GM21576 (cell line): ENCODE results near the gene GPR33.
A peak's percentile ranks its signal among the peaks of the same experiment; 100 is the strongest.
"Not testable (repeated sequence)": the region's sequence is repeated elsewhere in the genome, so short reads cannot be mapped to it uniquely, and the experiment has no call there.

ENCODE experiments used
- ATAC-seq: cut with Tn5 transposase; IDR thresholded peaks from one replicate; pipeline ENCODE4 v1.9.1; 2021; ENCODE audit warnings: mild to moderate bottlenecking, moderate library complexity; ENCODE audit not compliant: unreplicated experiment

The GPR33 gene

GRCh38 chr14:31462450-31462849 lies 25.4 kb downstream of the GPR33 start:
- ATAC-seq, result not testable (repeated sequence)

DNA sequence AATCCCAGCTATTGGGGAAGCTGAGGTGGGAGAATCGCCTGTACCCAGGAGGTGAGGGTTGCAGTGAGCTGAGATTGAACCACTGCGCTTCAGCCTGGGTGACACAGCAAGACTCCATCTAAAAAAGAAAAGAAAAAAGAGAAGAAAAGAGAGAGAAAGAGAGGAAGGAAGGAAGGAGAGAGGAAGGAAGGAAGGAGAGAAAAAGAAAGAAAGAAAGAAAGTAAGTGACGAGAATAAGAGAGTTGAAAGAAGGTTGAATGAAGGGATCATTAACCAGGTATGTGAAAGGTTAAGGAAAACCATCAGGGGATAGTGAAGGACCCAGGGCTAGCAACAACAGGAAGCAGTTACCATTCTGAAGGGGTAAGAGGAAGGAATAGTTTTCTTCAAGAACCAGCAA lies 26.3 kb downstream of the GPR33 start:
- ATAC-seq, result no peak

- no peak for ATAC-seq
Measured at GRCh38 chr14:31457665-31458659, 29.9 kb downstream of the GPR33 start.

- ATAC-seq, result peak; percentile 97
Measured at GRCh38 chr14:31456841-31457664, 30.8 kb downstream of the GPR33 start, which contains the start of gene DTD2. DTD2 (minus strand) TSS chr14:31457506; CDS start chr14:31457393, 113 bp downstream.

DNA sequence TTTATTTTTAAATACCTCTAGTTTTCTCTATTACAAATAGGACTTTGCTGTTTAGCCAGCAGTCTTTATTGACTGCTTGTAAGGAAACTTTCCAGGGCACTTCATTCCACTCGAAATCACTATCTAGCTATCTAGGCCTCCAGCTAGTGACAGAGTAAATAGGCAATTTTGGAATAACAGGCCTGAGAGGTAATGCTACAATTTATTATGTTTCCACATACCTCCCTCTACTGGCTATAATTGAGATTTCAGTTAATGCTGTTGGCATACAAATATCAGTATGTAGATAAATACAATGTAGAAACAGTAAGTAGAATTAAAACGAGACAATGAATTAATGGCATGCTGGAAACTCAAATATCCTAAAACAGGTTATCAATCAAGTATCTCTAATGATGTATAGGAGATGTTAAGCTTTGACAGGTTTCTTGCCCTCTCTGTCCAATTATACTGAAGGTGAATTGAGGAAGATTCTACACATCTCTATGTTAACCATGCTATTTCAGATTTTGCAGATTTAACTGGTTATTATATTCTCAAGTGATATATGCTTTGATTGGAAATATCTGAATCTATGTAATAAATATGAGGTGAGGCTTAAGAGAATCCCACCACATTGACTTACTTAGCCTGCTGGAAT lies 37.7 kb downstream of the GPR33 start:
- no peak for ATAC-seq

- ATAC-seq, result no peak
Measured at GRCh38 chr14:31449136-31449535, 38.7 kb downstream of the GPR33 start.

DNA sequence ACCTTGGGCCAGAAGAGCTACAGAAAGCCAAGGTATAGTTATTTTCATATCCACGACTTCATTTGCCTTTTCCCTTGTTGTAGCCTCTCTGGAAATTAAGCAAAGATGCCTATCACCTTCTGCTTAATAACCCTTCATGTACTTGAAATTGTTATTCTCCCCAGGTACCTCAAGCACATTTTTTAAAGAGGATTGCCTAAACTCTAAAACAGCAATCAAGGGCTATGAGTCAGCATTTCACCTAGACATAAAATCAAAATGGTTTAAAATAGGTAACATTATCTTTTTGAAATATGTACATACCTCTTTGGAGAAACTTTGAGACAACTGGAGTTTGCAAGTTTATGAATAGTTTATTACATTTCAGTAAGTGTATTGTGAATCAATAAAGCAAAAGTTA lies 42.1 kb downstream of the GPR33 start:
- ATAC-seq, result no peak

- no peak for ATAC-seq
Measured at GRCh38 chr14:31442284-31442683, 45.6 kb downstream of the GPR33 start.

DNA sequence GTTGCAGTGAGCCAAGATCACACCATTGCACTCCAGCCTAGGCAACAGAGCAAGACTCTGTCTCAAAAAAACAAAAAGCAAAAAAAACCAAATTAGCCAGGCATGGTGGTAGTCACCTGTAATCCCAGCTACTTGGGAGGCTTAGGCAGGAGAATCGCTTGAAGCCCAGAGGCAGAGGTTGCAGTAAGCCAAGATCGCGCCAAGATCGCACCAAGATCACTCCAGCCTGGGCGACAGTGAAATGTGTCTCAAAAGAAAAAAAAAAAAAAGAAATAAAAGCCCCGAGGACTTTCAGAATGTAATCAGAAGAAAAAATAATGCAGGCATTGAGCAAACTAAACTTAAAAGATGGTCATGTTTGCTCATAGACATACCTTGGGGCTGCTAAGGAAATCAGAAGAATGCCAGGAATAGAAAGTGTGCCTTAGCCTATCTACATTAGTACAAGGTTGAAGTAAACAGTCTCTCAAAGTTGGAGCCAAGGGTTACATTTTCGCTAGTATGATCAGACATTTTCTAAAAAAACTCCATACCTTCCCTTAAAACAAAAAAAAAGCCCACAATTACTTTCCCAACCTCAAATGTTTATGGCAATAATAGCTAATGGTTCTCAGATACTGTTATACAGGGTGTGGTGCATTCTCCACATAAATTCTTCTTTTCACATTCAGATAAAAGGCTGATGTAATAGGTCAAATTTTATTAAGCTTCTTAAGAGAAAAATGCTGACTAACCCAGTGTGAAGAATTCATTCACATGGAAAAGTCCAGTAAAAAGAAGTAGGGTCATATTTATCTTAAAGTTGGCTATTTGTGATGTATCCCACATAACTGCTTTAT lies 46.3 kb downstream of the GPR33 start:
- no peak for ATAC-seq

DNA sequence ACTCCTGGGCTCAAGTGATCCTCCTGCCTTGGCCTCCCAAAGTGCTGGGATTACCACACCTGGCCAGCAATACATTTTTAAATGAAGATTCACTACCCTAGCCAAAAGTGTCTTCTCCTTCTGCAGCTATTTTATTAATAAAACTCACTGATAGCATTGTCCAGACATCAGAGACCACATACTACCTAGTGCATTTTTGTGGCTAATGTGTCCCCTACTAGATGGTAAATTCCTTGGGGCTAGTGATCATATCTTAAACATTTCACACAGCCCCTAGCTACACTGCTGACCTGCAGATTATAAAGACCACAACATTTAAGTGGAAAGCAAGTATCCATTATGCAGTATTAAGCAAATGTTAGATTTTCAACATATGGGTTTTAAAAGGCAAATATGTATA lies 47.6 kb downstream of the GPR33 start:
- no peak for ATAC-seq

DNA sequence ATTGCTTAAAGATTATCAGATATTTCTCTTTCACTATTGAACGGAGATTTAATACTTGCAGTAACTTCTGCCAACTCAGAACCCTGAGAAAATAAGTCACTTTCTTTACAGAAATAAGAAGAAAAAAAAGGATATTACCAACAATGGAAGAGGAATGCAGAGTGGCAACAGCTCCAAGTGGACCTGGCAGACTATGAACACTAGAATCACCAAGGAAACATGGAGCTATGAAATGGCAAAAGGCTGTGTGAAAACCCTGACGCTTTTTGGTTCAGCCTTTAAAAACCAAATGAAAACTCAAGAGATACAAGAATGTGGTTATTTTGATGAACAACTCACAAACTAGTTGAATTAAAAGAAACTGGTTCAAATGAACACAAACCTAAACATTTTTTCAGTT lies 48.3 kb downstream of the GPR33 start:
- ATAC-seq, result no peak

DNA sequence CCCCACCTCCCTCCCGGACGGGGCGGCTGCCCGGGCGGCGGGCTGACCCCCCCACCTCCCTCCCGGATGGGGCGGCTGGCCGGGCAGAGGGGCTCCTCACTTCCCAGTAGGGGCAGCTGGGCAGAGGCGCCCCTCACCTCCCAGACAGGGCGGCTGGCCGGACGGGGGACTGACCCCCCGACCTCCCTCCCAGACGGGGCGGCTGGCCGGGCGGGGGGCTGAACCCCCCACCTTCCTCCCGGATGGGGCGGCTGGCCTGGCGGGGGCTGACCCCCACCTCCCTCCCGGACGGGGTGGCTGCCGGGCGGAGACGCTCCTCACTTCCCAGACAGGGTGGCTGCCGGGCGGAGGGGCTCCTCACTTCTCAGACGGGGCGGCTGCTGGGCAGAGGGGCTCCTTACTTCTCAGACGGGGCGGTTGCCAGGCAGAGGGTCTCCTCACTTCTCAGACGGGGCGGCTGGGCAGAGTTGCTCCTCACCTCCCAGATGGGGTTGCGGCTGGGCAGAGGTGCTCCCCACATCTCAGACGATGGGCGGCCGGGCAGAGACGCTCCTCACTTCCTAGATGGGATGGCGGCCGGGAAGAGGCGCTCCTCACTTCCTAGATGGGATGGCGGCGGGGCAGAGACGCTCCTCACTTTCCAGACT lies 50.7 kb downstream of the GPR33 start:
- not testable (repeated sequence) for ATAC-seq

DNA sequence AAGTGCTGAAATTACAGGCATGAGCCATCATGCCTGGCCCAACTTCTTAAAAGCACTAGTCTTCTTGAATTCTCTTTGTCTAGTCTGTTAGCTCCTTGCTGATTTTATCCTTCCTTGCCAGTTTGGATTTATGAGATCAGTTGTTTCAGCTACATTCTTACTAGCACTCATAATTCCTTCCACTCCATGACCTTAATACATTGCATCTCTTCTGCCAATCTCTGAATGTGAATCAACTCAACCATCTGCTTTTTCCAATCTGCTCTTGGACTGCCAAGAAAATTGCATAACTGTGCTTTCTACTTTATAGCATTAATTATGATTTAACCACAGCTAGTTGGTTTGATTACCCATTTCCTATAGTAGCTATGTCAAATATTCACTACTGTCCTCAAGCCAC lies 52.6 kb downstream of the GPR33 start:
- ATAC-seq, result no peak
